ENCODE results near the gene UBTD2.
"Not testable (repeated sequence)": the region's sequence is repeated elsewhere in the genome, so short reads cannot be mapped to it uniquely, and the experiment has no call there.

Gene UBTD2

DNA sequence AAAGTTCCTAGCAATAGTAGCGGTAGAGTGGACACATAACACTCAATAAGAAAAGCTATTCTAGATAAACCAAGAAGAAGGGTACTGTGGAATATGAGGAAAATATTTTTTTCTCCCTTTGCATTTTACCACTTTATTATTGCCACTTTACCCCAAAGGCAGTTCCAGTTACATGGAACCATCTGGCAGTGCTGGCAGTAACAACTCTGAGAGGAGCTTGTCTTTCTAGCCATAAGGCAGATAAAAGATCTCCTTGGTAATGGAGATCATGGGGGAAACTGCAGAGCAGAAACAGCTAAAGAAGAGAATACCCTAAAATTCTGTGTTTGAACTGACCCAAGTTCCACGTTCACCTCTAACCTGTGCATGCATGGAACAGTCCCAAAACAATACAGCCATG lies 38.5 kb downstream of the UBTD2 start:
- no peak for DNase-seq

DNA sequence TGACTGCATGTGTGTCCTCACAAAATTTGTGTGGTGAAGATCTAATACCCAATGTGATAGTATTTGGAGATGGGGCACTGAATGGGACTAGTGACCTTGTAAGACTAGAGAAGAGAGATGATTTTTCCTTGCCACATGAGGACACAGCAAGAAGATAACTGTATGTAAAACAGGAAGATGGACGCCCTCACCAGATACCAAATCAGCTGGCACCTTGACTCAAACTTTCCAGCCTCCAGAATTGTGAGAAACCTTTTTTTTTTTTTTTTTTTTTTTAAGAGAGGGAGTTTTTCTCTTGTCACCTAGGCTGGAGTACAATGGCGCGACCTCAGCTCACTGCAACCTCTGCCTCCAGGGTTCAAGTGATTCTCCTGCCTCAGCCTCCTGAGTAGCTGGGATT lies 40.3 kb downstream of the UBTD2 start:
- DNase-seq = no peak

DNA sequence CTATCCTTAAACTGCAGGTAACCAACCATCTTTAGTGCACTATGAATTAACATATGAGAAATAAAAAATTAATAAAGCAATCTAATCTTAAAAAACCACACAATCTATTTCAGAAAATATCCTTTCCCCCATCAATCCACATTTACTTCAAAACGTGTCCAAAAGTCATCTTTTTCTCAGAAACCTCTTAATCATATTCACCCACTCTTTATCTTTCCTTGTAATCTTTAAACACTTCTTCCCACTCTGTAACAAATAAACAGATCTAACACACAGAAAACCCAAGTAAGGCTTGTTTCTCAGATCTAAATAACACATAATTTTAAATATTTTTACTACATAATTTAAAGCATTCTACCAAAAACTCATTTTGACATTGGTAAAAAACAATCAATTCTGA lies 45.2 kb downstream of the UBTD2 start:
- DNase-seq = no peak

DNA sequence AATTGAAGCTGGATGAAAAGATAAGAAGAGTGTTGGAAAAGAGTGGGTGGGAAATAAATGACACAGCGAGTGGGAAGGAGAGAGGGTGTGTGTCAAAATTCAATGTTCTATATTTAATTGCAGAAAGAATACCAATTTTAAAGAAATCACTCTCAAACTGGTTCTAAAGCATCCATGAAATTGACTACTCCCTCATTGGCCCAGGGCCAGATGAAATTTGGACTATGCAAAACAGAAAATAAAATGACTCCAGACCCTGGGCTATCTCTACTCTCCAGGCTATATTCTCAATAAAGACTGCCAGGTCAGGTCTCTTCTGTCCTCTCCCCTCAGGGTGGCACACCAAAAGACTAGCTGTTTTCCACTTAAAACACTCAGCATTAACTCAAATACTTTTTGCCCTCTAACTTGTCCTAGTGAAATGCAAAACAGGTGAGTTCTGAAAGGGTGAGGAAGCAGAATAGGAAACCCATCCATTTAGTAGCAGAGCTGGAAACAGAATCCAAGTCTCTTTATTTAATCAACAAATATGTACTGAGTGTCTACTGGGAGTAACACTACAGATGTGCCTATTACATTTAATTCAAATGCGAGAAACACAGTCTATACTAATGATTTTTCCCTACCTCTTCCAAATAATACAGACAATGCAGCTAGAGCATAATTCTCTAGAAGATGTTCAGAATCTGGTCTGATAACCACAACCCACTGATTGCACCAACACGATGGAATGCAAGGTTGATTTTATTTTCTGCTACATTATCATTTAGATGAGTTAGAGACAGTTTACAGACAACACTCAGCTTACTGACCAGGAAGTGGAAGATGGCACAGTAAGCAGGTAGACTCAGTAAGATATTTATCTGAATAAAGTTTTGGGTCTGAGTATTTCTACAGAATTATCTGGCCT lies 47.5 kb downstream of the UBTD2 start:
- DNase-seq = no peak

DNA sequence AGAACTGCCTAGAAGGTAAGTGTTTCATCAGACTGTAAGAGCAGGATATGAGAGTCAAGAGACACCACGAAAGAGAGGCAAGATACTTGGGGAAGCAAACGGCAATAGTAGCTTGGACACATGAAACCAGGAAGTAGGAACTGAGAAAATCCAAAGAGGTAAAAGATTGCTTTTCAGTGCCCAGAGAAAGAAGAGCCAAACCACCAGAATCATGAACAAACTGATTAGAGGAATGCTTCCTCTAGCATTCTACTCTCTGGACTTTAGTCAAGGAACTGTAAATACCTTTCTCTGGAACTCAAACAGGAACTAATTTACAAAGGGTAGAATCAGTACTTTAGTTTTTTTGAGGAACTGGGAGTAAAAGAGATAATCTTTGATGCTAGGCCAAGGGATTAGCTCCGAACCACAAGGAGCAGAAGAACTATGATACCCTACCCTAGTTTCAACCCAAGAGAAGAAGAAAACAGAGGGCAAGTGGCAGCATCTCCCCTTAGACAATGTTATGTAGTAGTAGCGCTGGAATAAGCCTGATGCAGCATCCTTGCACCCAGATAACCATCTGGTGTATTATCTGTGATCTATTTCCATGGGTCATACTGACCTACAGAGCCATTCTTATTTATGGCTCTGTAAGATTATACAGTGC lies 48.3 kb downstream of the UBTD2 start:
- no peak for DNase-seq

DNA sequence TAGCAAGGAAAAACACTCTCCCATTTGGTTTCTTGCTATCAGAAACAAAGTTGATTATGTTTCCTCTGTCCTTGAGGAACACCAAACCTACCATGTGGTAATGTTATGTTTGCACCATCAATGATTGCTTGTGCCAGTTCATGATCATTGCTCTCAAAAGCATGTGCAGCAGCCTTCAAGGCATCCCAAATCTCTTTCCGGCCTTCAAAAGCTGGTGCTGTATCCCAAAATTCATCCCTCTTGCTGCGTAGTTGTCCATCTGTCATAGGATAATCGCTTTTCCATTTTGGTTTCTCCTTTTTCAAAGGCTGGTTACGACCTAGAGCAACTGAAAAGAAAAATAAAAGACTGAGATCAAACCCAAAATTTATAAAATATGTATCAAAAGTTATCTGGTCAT lies 49.5 kb downstream of the UBTD2 start:
- no peak for DNase-seq

DNA sequence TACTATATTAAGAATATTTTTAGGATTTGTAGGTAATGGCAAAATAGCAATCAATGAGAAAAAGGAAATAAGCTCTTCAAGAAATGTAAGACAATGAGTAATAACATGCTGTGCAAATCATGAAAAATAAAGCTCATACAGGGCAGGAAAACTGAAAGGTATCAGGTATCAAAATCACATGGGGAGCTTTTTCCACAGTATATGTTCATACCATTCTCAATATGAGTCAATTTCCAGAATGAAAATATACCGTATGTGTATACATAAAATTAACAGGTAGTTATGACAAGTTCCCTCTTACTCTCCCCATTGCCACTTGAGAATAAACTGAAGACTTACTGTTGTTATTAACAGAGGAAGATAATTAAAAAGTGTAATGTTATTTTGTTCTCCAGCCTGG lies 53.7 kb downstream of the UBTD2 start:
- DNase-seq = no peak

DNA sequence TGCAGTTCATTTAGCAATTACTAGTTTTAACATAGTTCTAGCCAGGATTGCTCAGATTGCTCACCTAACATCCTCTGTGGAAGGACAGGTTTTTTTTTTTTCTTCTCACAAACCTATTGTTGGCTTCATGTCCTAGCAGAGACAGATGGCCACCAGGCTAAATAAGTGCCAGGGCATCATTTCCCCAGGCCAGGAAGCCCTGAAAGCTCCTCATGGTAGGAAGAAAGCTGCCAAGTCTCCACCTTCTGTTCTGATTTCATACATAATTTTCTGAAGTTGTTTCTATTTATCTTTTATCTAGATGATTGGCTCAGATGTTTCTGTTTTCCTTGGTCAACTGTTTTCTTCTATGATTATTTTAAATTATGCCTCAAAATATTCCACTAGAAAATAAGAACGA lies 58.6 kb downstream of the UBTD2 start:
- DNase-seq = no peak

GRCh38 chr5:172223901-172224873 lies 59.4 kb downstream of the UBTD2 start:
- DNase-seq = no peak

DNA sequence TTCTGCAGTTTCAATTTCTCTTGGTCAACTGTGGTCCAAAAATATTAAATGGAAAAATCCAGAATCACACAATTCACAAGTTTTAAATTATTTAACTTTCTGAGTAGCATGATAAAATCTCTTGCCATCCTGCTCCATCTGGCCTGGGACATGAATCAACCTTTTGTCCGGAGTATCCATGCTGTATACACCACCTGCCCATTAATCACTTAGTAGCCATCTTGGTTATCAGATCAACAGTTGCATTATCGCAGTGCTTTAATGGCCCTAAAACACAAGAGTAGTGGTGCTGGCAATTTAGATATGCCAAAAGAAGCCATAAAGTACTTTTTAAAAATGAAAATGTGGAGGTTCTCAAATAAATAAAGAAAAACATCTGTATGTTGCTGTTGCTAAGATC lies 64.3 kb downstream of the UBTD2 start:
- no peak for DNase-seq

DNA sequence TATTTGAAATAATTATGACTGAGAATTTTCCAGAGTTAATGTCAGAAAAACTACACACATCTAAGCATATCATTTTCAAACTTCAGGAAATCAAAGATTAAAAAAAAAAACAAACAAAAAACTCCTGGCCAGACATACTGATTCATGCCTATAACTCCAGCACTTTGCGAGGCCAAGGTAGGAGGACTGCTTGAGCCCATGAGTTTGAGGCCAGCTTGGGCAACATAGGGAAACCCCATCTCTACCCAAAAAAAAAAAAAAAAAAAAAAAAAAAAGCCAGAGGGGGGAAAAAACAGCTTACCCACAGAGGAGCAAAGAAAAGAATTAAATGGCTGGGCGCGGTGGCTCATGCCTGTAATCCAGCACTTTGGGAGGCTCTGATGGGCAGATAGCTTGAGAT lies 67.2 kb downstream of the UBTD2 start:
- DNase-seq = no peak

DNA sequence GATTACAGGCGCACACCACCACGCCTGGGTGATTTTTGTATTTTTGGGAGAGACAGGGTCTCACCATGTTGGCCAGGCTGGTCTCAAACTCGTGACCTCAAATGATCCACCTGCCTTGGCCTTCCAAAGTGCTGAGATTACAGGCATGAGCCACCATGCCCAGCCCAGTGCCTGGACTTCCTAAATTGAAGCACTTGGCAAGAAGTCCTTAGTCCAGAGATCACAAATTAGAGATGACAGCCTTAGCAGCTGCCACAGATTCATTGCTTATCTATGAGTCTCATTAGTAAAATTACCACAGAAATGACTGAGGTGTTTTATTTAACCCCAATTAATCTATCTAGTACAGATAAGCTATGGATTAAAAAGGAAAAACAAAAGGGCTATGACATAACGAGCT lies 70.4 kb downstream of the UBTD2 start:
- DNase-seq = no peak

DNA sequence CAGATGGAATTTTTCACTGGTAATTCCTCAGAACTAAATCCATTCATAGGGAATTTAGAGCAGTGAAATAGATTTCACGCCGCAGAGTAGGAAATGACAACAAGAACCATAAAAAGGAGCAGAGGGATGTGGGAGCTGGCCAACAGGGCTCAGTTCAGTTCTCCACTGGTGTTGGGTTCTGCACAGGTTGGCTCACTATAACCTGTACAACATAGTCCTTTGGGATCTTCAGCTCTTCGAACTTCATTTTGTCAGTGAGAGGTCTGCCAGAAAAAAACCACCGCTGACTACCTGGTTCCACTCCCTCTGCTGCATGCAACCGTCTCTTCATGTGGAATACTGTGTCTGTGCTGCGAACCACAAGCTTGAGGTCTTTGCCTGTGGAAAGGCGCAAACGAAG lies 71.9 kb downstream of the UBTD2 start:
- no peak for DNase-seq

DNA sequence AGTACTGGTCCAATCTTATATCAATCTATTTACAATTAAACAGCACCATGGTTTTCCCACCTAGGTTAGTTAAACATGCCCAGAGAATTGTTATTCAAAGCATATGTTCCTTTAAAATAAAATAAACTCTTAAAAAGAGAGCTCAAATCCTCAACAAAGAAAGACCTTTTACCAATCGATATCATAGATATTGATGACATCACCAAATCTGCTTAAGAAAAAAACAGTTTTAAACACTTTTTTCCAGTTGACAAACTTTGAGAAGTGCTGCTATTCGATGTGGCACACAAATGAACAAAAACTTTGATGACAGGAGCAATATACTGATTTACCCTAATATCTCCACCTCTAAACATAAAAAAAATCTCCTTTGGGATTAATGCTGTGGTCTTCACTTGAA lies 73.8 kb downstream of the UBTD2 start:
- no peak for DNase-seq

- DNase-seq = no peak
Observed at GRCh38 chr5:172207511-172207910, 76.1 kb downstream of the UBTD2 start.

GRCh38 chr5:172205984-172206383 lies 77.6 kb downstream of the UBTD2 start:
- not testable (repeated sequence) for DNase-seq

DNA sequence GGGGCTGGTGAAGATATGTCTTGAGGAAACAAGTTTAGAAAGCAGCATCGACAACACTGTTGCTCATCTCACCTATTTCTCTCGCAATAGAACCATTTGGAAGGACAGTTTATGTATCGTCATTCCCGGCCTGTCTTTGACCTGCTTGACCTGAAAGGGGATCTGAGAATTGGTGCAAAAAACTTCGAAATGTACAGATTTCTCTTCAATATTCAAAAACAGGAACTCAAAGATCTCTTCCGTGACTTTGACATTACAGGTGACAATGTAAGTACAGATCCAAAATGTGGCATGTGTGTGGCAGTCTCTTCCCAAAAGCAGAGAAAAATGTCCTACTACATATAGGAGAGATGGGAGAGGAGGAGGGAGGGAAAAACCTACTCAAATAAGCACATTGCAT lies 83.1 kb downstream of the UBTD2 start:
- DNase-seq = no peak

DNA sequence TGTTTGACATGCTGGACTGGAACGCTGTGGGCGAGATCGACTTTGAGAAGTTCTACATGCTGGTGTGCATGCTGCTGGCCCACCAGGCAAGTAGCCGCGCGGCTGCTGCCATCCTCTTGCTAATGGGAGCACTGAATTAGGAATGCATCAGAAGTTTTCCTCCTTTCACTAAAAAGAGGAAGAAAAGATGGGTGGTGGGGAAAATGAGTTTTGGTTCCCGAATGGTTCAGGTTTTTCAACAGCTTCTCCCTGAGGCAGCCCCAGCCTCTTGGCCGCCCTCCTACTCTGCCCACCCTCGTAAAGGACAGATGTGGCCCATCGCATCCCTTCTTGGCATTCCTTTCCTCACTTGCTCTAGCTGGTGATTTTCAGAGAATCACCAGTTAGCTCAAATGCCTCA lies 84.1 kb downstream of the UBTD2 start:
- no peak for DNase-seq

GRCh38 chr5:172197775-172198174 lies 85.8 kb downstream of the UBTD2 start:
- not testable (repeated sequence) for DNase-seq

- no peak for DNase-seq
Observed at GRCh38 chr5:172194985-172195774, 88.4 kb downstream of the UBTD2 start.

DNA sequence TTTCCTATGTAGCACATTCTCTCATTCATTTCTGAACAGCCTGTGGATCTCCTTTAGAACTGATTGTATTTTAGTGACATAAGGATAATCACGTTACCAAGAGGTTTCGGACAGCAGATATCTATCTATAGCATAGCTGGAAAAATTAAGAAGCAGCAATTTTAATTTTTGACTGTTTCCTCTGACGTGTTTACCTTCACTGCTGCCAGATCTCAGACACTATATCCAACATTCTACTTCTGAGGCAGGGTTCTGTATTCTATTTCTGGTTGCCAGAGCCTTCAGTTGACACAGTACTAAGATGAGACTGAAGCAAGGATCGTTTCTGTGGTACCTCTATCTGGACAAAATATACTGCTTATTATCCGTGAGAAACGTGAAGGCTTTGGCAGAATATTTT lies 89.7 kb downstream of the UBTD2 start, which contains the start of gene EFCAB9:
EFCAB9 (plus strand) TSS at position 301 of the 400 bp plus-strand sequence; CDS start at position 302, 1 bp downstream.
- no peak for DNase-seq

- no peak for DNase-seq
Observed at GRCh38 chr5:172189693-172190296, 93.8 kb downstream of the UBTD2 start.

Data from effector CD4-positive, alpha-beta T cell (primary cell).